ENCODE data around the gene VPS45. TPM values are rescaled to one million over a fixed set of nuclear protein-coding genes. Genes with fewer than 3 reads are reported as not detected.

Gene VPS45
- total RNA-seq, 1 experiment from 2014 or later: 47.8 TPM

- POLR2A ChIA-PET (ENCODE audit: unreplicated experiment): interaction anchor here (0.6 to 1.0 kb wide), 9 partner anchors 21 to 300 kb away, joined by 3 to 7 read pairs (median 4); a partner anchor contains a TSS
- Histone ChIP-seq H3K9me2 (replicated peaks; ENCODE audit: low read length) (no peaks in the 10 kb centered on the region), H3K27me3 (ENCODE audit: low read length) (no peaks in the 10 kb centered on the region), H3K4me1 (ENCODE audit: insufficient read depth, low read length) (peaks cover 18% of the 10 kb centered on the region), H3K36me3 (ENCODE audit: low read depth, low read length) (no peaks in the 10 kb centered on the region), H3K9ac (ENCODE audit: low read length) (0 out of 2 replicates have a peak overlapping the region, but pooled peaks have one; percentile 17), H2AFZ (ENCODE audit: low read length) (peak overlapping the region; percentile 79), H3K4me2 (ENCODE audit: low read length) (peak overlapping the region; percentile 73), H3K9me3 (ENCODE audit: low read length) (no peaks in the 10 kb centered on the region), H4K20me1 (ENCODE audit: low read length) (no peaks in the 10 kb centered on the region), H3K4me3 (ENCODE audit: low read length) (no peak overlapping the region), H3K27ac (ENCODE audit: low read length) (peak overlapping the region; percentile 54), H3K79me2 (ENCODE audit: low read length) (no peaks in the 10 kb centered on the region), H3F3A (ENCODE audit: low read length, unreplicated experiment) (no peaks in the 10 kb centered on the region)
- DNase-seq (peak; percentile 76), ATAC-seq (peak; percentile 12)
- CTCF ChIA-PET: interaction anchor here (0.6 to 1.2 kb wide), 28 partner anchors 9 to 861 kb away, joined by 3 to 20 read pairs (median 4); partner anchors contain the start of genes C1orf56, MTMR11 and VPS45
- no peak for TF ChIP-seq EZH2 (IDR thresholded peaks at IDR 0.05; ENCODE audit: low read length, unreplicated experiment)
- TF ChIP-seq, protein P1, sequence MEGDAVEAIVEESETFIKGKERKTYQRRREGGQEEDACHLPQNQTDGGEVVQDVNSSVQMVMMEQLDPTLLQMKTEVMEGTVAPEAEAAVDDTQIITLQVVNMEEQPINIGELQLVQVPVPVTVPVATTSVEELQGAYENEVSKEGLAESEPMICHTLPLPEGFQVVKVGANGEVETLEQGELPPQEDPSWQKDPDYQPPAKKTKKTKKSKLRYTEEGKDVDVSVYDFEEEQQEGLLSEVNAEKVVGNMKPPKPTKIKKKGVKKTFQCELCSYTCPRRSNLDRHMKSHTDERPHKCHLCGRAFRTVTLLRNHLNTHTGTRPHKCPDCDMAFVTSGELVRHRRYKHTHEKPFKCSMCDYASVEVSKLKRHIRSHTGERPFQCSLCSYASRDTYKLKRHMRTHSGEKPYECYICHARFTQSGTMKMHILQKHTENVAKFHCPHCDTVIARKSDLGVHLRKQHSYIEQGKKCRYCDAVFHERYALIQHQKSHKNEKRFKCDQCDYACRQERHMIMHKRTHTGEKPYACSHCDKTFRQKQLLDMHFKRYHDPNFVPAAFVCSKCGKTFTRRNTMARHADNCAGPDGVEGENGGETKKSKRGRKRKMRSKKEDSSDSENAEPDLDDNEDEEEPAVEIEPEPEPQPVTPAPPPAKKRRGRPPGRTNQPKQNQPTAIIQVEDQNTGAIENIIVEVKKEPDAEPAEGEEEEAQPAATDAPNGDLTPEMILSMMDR (conservative IDR thresholded peaks at IDR 0.05; ENCODE audit: low read depth, low read length): peak; percentile 83
- no peak for TF ChIP-seq EZH2phosphoT487 (IDR thresholded peaks at IDR 0.05; ENCODE audit: borderline replicate concordance, low read length)
- intact Hi-C loops (cut with micrococcal nuclease): loop anchor here (1.0 to 10.0 kb wide), 2 partner anchors 114 to 292 kb away; partner anchors contain the start of gene BOLA1
- BruUV-seq (replicated peaks): no TSS peak
These were observed 119.4 kb downstream of the VPS45 start for GRCh38 chr1:150186789-150187559.

DNA sequence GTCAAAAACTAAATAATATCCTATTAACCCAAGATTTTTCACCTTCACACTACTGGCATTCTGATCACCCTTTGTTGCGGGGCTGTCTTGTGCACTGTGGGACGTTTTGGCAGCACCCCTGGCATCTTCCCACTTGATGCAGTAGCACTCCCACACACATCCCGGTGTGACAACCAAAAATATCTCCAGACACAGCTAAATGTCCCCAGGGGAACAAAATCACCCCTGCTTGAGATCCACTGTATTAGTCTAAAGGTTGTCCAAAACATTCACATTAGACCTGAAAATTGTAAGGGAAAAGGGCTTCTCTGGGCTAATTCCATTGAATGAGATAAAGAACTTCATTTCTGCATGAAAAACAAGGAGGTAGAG, 120.0 kb downstream of the VPS45 start:
- no peaks in the 10 kb centered on the region for H3F3A ChIP-seq (ENCODE audit: low read length, unreplicated experiment)
- no peaks in the 10 kb centered on the region for H3K79me2 ChIP-seq (ENCODE audit: low read length)
- no TSS peak for BruUV-seq (replicated peaks)
- H3K4me1 ChIP-seq (ENCODE audit: insufficient read depth, low read length): peaks cover 23% of the 10 kb centered on the region
- H3K9me3 ChIP-seq (ENCODE audit: low read length): no peaks in the 10 kb centered on the region
- peak overlapping the region; percentile 79 for H2AFZ ChIP-seq (ENCODE audit: low read length)
- no peak overlapping the region for H3K27ac ChIP-seq (ENCODE audit: low read length)
- ATAC-seq (no peak; the same call in 1 of the 2 replicates), DNase-seq (no peak)
- no peaks in the 10 kb centered on the region for H3K9me2 ChIP-seq (replicated peaks; ENCODE audit: low read length)
- no peak overlapping the region for H3K4me3 ChIP-seq (ENCODE audit: low read length)
- ChIA-PET CTCF (interaction anchor here (0.6 to 1.2 kb wide), 14 partner anchors 10 to 300 kb away, joined by 3 to 7 read pairs (median 4); partner anchors contain the start of gene VPS45), POLR2A (ENCODE audit: unreplicated experiment) (interaction anchor here (0.5 to 1.0 kb wide), 3 partner anchors 28 to 300 kb away, joined by 3 to 5 read pairs (median 4); a partner anchor contains a TSS)
- no peak for TF ChIP-seq EZH2phosphoT487 (IDR thresholded peaks at IDR 0.05; ENCODE audit: borderline replicate concordance, low read length)
- no peaks in the 10 kb centered on the region for H3K27me3 ChIP-seq (ENCODE audit: low read length)
- H3K9ac ChIP-seq (ENCODE audit: low read length): no peak overlapping the region
- peak overlapping the region; percentile 53 for H3K4me2 ChIP-seq (ENCODE audit: low read length)
- H3K36me3 ChIP-seq (ENCODE audit: low read depth, low read length): no peaks in the 10 kb centered on the region
- no peaks in the 10 kb centered on the region for H4K20me1 ChIP-seq (ENCODE audit: low read length)
- intact Hi-C loops (cut with micrococcal nuclease): loop anchor here (1.0 to 10.0 kb wide), 2 partner anchors 114 to 293 kb away; partner anchors contain the start of gene BOLA1

DNA sequence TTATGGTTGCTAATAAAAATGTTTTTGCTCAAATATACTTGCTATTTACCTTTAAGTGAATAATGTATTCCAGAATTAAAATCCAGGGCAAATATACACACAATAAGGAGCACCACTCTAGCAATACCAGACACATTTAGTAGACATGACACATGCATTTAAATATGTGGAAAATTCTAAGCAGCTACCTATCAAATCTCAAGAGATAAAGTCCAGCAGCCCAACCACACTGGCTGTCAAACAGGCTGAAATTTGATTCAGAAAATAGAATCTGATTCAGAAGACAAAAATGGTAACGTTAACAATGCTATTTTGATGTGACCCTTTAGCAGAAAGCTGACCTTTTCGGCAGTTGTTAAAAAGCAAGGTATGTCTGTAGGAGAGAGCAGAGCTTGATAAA, 124.4 kb downstream of the VPS45 start:
- peak; percentile 93 for DNase-seq
- H3K27ac ChIP-seq (ENCODE audit: low read length): no peak overlapping the region

More for the DNA sequence above, 124.4 kb downstream of the VPS45 start:
- intact Hi-C loops (cut with micrococcal nuclease): loop anchor here (1.0 kb wide), 1 partner anchor 42 kb away; no protein-coding TSS in a partner anchor
- Histone ChIP-seq H3K36me3 (ENCODE audit: low read depth, low read length) (no peaks in the 10 kb centered on the region), H3K4me3 (ENCODE audit: low read length) (no peak overlapping the region), H3F3A (ENCODE audit: low read length, unreplicated experiment) (no peaks in the 10 kb centered on the region), H3K27me3 (ENCODE audit: low read length) (no peaks in the 10 kb centered on the region), H3K79me2 (ENCODE audit: low read length) (no peaks in the 10 kb centered on the region), H3K4me1 (ENCODE audit: insufficient read depth, low read length) (peaks cover 14% of the 10 kb centered on the region), H3K9me2 (replicated peaks; ENCODE audit: low read length) (no peaks in the 10 kb centered on the region), H4K20me1 (ENCODE audit: low read length) (no peaks in the 10 kb centered on the region), H3K9me3 (ENCODE audit: low read length) (no peaks in the 10 kb centered on the region), H2AFZ (ENCODE audit: low read length) (peak overlapping the region; percentile 0; the same call in 1 of the 2 replicates), H3K4me2 (ENCODE audit: low read length) (peak overlapping the region; percentile 21), H3K9ac (ENCODE audit: low read length) (no peak overlapping the region)
- BruUV-seq (replicated peaks): no TSS peak
- TF ChIP-seq EZH2phosphoT487 (IDR thresholded peaks at IDR 0.05; ENCODE audit: borderline replicate concordance, low read length) (no peak), EZH2 (IDR thresholded peaks at IDR 0.05; ENCODE audit: low read length, unreplicated experiment) (no peak)
- TF ChIP-seq, protein P1 (conservative IDR thresholded peaks at IDR 0.05; ENCODE audit: low read depth, low read length): no peak
- ChIA-PET CTCF (interaction anchor here (0.6 kb wide), 1 partner anchor 89 kb away, joined by 4 read pairs; no protein-coding TSS in a partner anchor), POLR2A (ENCODE audit: unreplicated experiment) (interaction anchor here (0.6 kb wide), 1 partner anchor 129 kb away, joined by 8 read pairs; no protein-coding TSS in a partner anchor)
- peak; percentile 95 for ATAC-seq

Data from PC-3 (cell line).